Effector memory CD4-positive, alpha-beta T cell (primary cell): ENCODE measurements around the gene CCDC174.

Experiments used
- DNase-seq, 3 donors: peaks; one replicate each; pipeline ENCODE4 v3.0.0-alpha.2; 2020
- H3K27ac ChIP-seq: 2 replicates; pipeline ENCODE4 v1.7.0; 2013; ENCODE audit warnings: mild to moderate bottlenecking, low read length, moderate library complexity; ENCODE audit not compliant: insufficient read depth, poor library complexity, severe bottlenecking
- H3K27me3 ChIP-seq: replicated peaks from 2 replicates; pipeline ENCODE4 v1.7.0; 2013; ENCODE audit warnings: mild to moderate bottlenecking, low read length; ENCODE audit not compliant: insufficient read depth, control insufficient read depth, poor library complexity, severe bottlenecking
- H3K36me3 ChIP-seq: 2 replicates; pipeline ENCODE4 v1.7.0; 2013; ENCODE audit warnings: mild to moderate bottlenecking, low read length, moderate library complexity; ENCODE audit not compliant: control insufficient read depth, insufficient read depth
- H3K4me1 ChIP-seq: 2 replicates; pipeline ENCODE4 v1.7.0; 2013; ENCODE audit warnings: low read length, mild to moderate bottlenecking; ENCODE audit not compliant: control insufficient read depth, insufficient read depth, poor library complexity, severe bottlenecking
- H3K4me3 ChIP-seq: 2 replicates; pipeline ENCODE4 v1.7.0; 2013; ENCODE audit warnings: low read length, low read depth, mild to moderate bottlenecking; ENCODE audit not compliant: insufficient read depth, poor library complexity, severe bottlenecking
- H3K9me3 ChIP-seq: 2 replicates; pipeline ENCODE4 v1.7.0; 2013; ENCODE audit warnings: mild to moderate bottlenecking, low read length, moderate library complexity; ENCODE audit not compliant: control insufficient read depth

The CCDC174 gene

DNA sequence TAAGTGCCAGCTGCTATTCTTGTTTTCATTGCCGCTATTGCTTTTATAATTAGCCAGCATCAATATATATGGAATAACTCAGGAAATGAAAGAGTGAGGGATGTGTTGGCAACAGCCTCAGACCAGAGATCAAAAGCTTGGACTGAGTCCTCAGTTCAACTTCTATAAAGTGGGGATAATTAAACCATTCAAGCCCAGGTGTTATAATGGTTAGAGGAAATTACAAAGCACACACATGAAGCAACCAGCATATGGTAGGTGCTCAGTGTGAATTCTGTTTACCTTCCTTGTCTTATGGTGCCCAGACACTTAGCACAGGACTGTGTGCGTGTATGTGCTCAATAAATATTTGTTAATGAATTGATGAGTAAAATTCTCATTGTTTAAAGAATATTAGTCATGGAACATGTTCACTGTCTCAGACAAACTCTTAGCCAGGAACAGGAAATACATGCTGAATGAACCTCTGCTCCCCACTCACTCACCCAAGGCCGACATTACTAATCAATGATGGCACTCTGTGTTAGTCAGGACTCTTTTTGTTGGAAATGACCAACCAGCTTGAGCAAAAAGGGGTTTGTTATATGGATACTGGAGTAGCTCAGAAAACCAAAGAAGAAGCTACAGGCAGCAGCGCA, 16.7 kb upstream of the CCDC174 start:
- Histone ChIP-seq H3K4me1 (no peaks in the 10 kb centered on the region), H3K27ac (no peak overlapping the region), H3K27me3 (peaks cover 3% of the 10 kb centered on the region), H3K9me3 (no peaks in the 10 kb centered on the region), H3K36me3 (no peaks in the 10 kb centered on the region), H3K4me3 (no peak overlapping the region)
- DNase-seq = no peak

DNA sequence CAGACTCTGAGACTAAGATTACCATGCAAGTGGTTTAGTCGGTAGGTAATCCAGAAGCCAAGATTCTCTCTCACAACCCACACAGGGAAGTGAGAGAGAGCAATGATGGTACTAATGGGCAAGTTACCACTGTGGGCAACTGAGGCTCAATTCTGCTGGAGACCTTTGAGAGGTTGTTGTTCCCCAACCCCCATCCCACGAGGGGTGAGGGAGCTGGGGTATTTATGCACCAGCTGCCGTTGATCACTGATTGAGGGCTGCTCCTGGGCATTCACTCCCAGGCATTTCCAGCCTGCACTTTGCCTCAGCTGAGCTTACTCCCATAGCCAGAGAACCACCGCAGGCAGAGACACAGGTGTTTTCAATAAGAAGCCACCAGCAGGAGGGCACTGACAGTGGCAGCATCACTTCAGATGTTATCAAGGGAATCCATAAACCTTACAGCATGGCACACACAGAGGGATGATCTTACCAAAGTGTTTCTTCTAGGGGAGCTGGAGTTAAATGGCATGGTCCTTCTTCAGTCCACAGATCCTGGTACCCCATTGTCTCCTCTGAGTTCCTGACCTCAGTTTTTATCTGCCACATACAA, 15.0 kb upstream of the CCDC174 start:
- DNase-seq = no peak
- Histone ChIP-seq H3K4me1 (no peaks in the 10 kb centered on the region), H3K36me3 (no peaks in the 10 kb centered on the region), H3K27ac (no peak overlapping the region), H3K9me3 (no peaks in the 10 kb centered on the region), H3K4me3 (no peak overlapping the region), H3K27me3 (peaks cover 7% of the 10 kb centered on the region)

- no peaks in the 10 kb centered on the region for H3K4me1 ChIP-seq
- peaks cover 7% of the 10 kb centered on the region for H3K27me3 ChIP-seq
- no peaks in the 10 kb centered on the region for H3K36me3 ChIP-seq
- no peak overlapping the region for H3K27ac ChIP-seq
- no peak overlapping the region for H3K4me3 ChIP-seq
- no peak for DNase-seq
- H3K9me3 ChIP-seq = no peaks in the 10 kb centered on the region
Measured at GRCh38 chr3:14640157-14640562, 11.4 kb upstream of the CCDC174 start.

GRCh38 chr3:14640734-14641133, 10.8 kb upstream of the CCDC174 start:
- no peak for DNase-seq
- H3K27me3 ChIP-seq = peaks cover 7% of the 10 kb centered on the region
- no peak overlapping the region for H3K27ac ChIP-seq
- no peaks in the 10 kb centered on the region for H3K4me1 ChIP-seq
- H3K4me3 ChIP-seq = no peak overlapping the region
- H3K36me3 ChIP-seq = no peaks in the 10 kb centered on the region
- no peaks in the 10 kb centered on the region for H3K9me3 ChIP-seq

DNA sequence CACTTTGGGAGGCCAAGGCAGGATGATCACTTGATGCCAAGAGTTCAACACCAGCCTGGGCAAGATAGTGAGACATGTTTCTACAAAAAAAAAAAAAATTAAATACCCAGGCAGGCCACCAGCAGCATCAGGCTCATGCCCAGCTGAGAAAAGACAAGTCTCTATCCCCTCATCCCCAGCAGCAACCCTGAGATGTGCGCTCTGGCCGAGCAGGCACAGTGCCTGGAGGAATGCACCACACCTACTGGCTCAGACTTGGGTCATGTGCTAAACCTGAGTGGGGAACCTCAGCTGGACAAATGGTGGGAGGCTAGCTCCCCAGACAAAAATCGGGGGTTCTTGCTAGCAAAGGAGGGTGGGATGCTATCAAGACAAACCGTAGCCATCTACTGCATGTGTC, 10.2 kb upstream of the CCDC174 start:
- Histone ChIP-seq H3K36me3 (no peaks in the 10 kb centered on the region), H3K4me3 (no peak overlapping the region), H3K27ac (no peak overlapping the region), H3K27me3 (peaks cover 7% of the 10 kb centered on the region), H3K4me1 (no peaks in the 10 kb centered on the region), H3K9me3 (no peaks in the 10 kb centered on the region)
- no peak for DNase-seq

DNA sequence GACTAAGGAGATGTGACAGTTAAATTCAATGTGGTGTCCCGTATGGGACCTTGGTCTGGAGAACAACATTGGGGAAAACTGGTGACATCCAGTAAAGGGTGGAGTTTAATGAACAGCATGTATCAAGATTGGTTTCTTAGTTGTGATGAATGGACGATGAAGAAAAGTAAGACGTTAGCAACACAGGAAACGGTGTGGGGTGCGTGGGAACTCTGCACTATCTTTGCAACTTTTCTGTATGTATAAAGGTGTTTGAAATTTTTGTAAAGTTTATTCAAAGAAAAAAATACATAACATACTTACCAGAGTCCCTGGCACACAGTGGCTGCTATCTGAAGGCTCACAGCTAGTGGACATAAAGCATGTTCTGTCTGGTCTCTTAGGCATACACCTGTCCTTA, 6.1 kb upstream of the CCDC174 start:
- no peaks in the 10 kb centered on the region for H3K9me3 ChIP-seq
- DNase-seq = no peak
- no peaks in the 10 kb centered on the region for H3K36me3 ChIP-seq
- no peak overlapping the region for H3K4me3 ChIP-seq
- peaks cover 3% of the 10 kb centered on the region for H3K27me3 ChIP-seq
- H3K27ac ChIP-seq = no peak overlapping the region
- no peaks in the 10 kb centered on the region for H3K4me1 ChIP-seq

- H3K4me1 ChIP-seq = no peaks in the 10 kb centered on the region
- H3K4me3 ChIP-seq = no peak overlapping the region
- H3K27me3 ChIP-seq = no peaks in the 10 kb centered on the region
- no peak for DNase-seq
- H3K27ac ChIP-seq = no peak overlapping the region
- no peaks in the 10 kb centered on the region for H3K9me3 ChIP-seq
- H3K36me3 ChIP-seq = no peaks in the 10 kb centered on the region
Measured at GRCh38 chr3:14646131-14646573, 5.4 kb upstream of the CCDC174 start.

DNA sequence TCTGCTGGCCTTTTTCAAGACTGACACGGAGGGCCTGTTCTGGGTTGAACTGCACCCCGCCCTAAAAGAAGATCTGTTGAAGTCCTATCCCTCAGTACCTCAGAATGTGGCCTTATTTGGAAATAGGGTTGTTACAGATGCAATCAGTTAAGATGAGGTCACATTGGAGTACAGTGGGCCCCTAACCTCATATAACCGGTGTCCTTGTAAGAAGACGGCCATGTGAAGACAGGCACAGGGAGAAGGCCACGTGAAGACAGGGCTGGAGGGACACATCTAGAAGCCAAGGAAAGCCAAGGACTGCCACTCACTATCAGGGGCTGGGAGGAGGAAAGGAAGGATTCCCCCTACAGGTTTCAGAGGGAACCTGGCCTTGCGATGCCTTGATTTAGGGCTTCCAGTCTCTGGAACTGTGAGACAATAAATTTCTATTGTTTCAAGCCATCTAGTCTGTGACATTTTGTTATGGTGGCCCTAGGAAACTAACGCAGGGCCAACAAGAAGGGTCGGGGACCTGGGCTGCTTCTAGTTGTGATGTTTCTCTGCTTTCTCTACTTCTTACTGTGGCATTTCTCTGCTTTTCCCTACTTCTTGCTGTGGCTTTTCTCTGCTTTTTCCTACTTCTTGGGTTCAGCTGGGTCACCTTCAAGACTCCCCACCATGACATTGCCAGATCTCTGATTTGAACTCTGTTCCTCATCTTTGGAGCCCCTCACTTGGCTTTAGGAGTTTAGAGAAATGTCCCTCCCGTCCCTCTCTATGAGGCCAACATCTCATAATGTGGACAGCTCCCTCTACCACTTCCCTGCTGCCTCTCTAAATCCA, 4.8 kb upstream of the CCDC174 start:
- no peaks in the 10 kb centered on the region for H3K27me3 ChIP-seq

DNA sequence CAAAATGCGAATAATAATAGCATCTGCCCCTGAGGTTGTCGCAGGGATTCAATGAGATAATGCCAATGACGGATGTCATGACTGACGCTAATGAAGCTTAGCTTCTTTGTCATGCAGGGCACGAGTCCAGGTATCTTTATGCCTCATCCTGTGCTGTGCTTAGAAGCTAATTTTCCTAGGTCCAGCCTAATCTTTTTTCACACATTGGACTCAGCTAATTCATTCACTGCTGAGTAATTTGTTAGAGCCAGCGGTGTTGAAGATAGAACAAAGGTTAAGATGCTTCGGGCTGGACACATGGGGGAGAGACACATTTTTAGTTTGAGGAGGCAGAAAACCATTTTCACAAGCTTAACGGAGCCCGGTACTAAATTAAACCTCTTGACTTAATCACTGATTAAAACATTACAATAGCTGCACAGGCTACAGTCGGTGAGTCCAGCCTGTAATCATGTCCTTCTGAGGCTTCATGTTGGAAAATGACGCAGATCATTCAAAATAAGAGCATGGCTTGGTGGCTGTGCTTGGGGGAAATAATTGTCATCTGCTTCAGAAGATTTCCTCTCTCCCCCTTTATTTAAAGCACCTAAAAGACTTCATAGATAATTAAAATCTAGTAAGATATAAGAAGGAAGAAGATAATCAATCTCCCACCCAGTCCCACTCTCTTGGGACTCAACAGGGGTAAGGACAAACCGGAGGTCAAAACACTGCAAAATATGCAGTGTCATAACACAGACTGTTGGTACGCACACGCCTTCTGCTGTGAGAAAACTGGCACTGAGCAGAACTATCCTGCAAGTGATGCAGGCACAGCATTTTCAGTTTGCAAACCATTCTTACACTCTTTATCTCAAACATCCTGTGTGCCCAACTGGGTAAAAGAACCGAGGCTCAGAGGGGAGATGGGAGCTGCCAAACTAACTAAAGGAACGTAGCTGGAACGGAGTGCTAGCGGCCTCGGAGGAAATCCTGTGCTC, 3.3 kb upstream of the CCDC174 start:
- peaks cover 12% of the 10 kb centered on the region for H3K4me1 ChIP-seq
- H3K27ac ChIP-seq = no peak overlapping the region
- no peaks in the 10 kb centered on the region for H3K27me3 ChIP-seq
- DNase-seq = no peak
- no peaks in the 10 kb centered on the region for H3K9me3 ChIP-seq
- H3K4me3 ChIP-seq = no peak overlapping the region
- H3K36me3 ChIP-seq = no peaks in the 10 kb centered on the region

More for the DNA sequence above, 4.8 kb upstream of the CCDC174 start:
- Histone ChIP-seq H3K4me1 (no peaks in the 10 kb centered on the region), H3K4me3 (no peak overlapping the region), H3K9me3 (no peaks in the 10 kb centered on the region), H3K36me3 (no peaks in the 10 kb centered on the region), H3K27ac (no peak overlapping the region)
- DNase-seq = no peak
